Karpas-422 (cell line): ENCODE data around the gene KSR1. TPM values are rescaled to one million over a fixed set of nuclear protein-coding genes. Genes with fewer than 3 reads are reported as not detected.

Experiments
- DNase-seq: peaks from one replicate; pipeline ENCODE4 v3.0.0-alpha.2; 2015
- H2AFZ ChIP-seq: fragments of 200-600 bp; sonication (generic); 2 replicates; pipeline ENCODE4 v1.6.1; 2014; ENCODE audit warnings: antibody characterized with exemption, low read length, mixed read lengths
- H3K27ac ChIP-seq: fragments of 200-600 bp; sonication (generic); 2 replicates; pipeline ENCODE4 v1.5.1; 2014; ENCODE audit warnings: mild to moderate bottlenecking, low read length, moderate library complexity
- H3K27me3 ChIP-seq: fragments of 200-600 bp; sonication (generic); 2 replicates; pipeline ENCODE4 v1.6.1; 2014; ENCODE audit warnings: low read length, mixed read lengths
- H3K36me3 ChIP-seq: fragments of 200-600 bp; sonication (generic); 2 replicates; pipeline ENCODE4 v1.6.1; 2014; ENCODE audit warnings: low read length, mixed read lengths; ENCODE audit not compliant: insufficient read depth
- H3K4me1 ChIP-seq: fragments of 200-600 bp; sonication (generic); 2 replicates; pipeline ENCODE4 v1.6.1; 2014; ENCODE audit warnings: mild to moderate bottlenecking, low read length, mixed read lengths
- H3K4me2 ChIP-seq: fragments of 200-600 bp; sonication (generic); 2 replicates; pipeline ENCODE4 v1.6.1; 2014; ENCODE audit warnings: low read length, low read depth, mild to moderate bottlenecking; ENCODE audit not compliant: poor library complexity, severe bottlenecking
- H3K4me3 ChIP-seq: fragments of 200-600 bp; sonication (generic); 2 replicates; pipeline ENCODE4 v1.5.1; 2014; ENCODE audit warnings: mild to moderate bottlenecking, antibody characterized with exemption, low read length, mixed read lengths
- H3K79me2 ChIP-seq: fragments of 200-600 bp; sonication (generic); 2 replicates; pipeline ENCODE4 v1.6.1; 2014; ENCODE audit warnings: mild to moderate bottlenecking, low read length, mixed read lengths
- H3K9ac ChIP-seq: fragments of 200-600 bp; sonication (generic); 2 replicates; pipeline ENCODE4 v1.6.0; 2014; ENCODE audit warnings: low read length
- H3K9me2 ChIP-seq: fragments of 200-600 bp; sonication (generic), shearing (Covaris generic); replicated peaks from 2 replicates; pipeline ENCODE4 v1.6.0; 2014; ENCODE audit warnings: mild to moderate bottlenecking, low read length, moderate library complexity; ENCODE audit not compliant: insufficient read depth
- H3K9me3 ChIP-seq: fragments of 300-700, 200-600 bp; sonication (generic); 2 replicates; pipeline ENCODE4 v1.6.1; 2014; ENCODE audit warnings: low read length, mixed read lengths
- H4K20me1 ChIP-seq: fragments of 200-600 bp; sonication (generic); 2 replicates; pipeline ENCODE4 v1.6.1; 2014; ENCODE audit warnings: mild to moderate bottlenecking, antibody characterized with exemption, low read length, low read depth; ENCODE audit not compliant: insufficient read depth
- total RNA-seq: library from RNA; depleted of rRNA; stranded (reverse); fragments of >200 nt; shearing (Covaris generic); gene quantifications from 2 replicates; pipeline ENCODE4 v1.2.3, GENCODE V29; 2014; ENCODE audit warnings: low replicate concordance

The KSR1 gene
- total RNA-seq, 1 experiment from 2014 or later: 0.52 TPM

- H3K79me2 ChIP-seq: no peaks in the 10 kb centered on the region
- no peak overlapping the region for H3K4me2 ChIP-seq
- H3K4me3 ChIP-seq: no peak overlapping the region
- H3K36me3 ChIP-seq: no peaks in the 10 kb centered on the region
- peaks cover 7% of the 10 kb centered on the region; the same call in 1 of the 2 replicates for H3K4me1 ChIP-seq
- no peak for DNase-seq
- no peaks in the 10 kb centered on the region for H3K9me3 ChIP-seq
- H3K27ac ChIP-seq: no peak overlapping the region
- no peaks in the 10 kb centered on the region for H4K20me1 ChIP-seq
- H3K27me3 ChIP-seq: no peaks in the 10 kb centered on the region
- H3K9me2 ChIP-seq: no peaks in the 10 kb centered on the region
- H3K9ac ChIP-seq: no peak overlapping the region
- no peak overlapping the region for H2AFZ ChIP-seq
These were observed 18.9 kb downstream of the KSR1 start for GRCh38 chr17:27475070-27475673.

GRCh38 chr17:27475981-27476895 lies 20.0 kb downstream of the KSR1 start:
- Histone ChIP-seq H3K27ac (no peak overlapping the region), H3K4me2 (no peak overlapping the region), H3K4me3 (no peak overlapping the region), H3K9me3 (no peaks in the 10 kb centered on the region), H3K27me3 (no peaks in the 10 kb centered on the region), H4K20me1 (no peaks in the 10 kb centered on the region), H3K9ac (no peak overlapping the region), H3K79me2 (no peaks in the 10 kb centered on the region), H3K4me1 (peaks cover 7% of the 10 kb centered on the region; the same call in 1 of the 2 replicates), H2AFZ (no peak overlapping the region), H3K9me2 (no peaks in the 10 kb centered on the region), H3K36me3 (no peaks in the 10 kb centered on the region)
- no peak for DNase-seq

- DNase-seq: no peak
- H3K9me2 ChIP-seq: no peaks in the 10 kb centered on the region
- no peaks in the 10 kb centered on the region for H4K20me1 ChIP-seq
- no peaks in the 10 kb centered on the region for H3K9me3 ChIP-seq
- no peaks in the 10 kb centered on the region for H3K27me3 ChIP-seq
- peaks cover 7% of the 10 kb centered on the region; the same call in 1 of the 2 replicates for H3K4me1 ChIP-seq
- H3K36me3 ChIP-seq: no peaks in the 10 kb centered on the region
- no peaks in the 10 kb centered on the region for H3K79me2 ChIP-seq
- H3K27ac ChIP-seq: no peak overlapping the region
- no peak overlapping the region for H3K9ac ChIP-seq
- H2AFZ ChIP-seq: no peak overlapping the region
- no peak overlapping the region for H3K4me3 ChIP-seq
- no peak overlapping the region for H3K4me2 ChIP-seq
These were observed 21.0 kb downstream of the KSR1 start for GRCh38 chr17:27477050-27477888.

GRCh38 chr17:27477971-27478684 lies 21.9 kb downstream of the KSR1 start:
- Histone ChIP-seq H3K4me2 (no peak overlapping the region), H2AFZ (no peak overlapping the region), H3K79me2 (no peaks in the 10 kb centered on the region), H3K9me3 (no peaks in the 10 kb centered on the region), H3K9ac (no peak overlapping the region), H3K9me2 (no peaks in the 10 kb centered on the region), H3K4me1 (peaks cover 7% of the 10 kb centered on the region; the same call in 1 of the 2 replicates), H3K36me3 (no peaks in the 10 kb centered on the region), H3K27ac (no peak overlapping the region), H3K4me3 (no peak overlapping the region), H4K20me1 (no peaks in the 10 kb centered on the region), H3K27me3 (no peaks in the 10 kb centered on the region)
- DNase-seq: no peak

- DNase-seq: no peak
- H3K27me3 ChIP-seq: no peaks in the 10 kb centered on the region
- H3K9me3 ChIP-seq: no peaks in the 10 kb centered on the region
- H3K9me2 ChIP-seq: no peaks in the 10 kb centered on the region
- no peak overlapping the region for H2AFZ ChIP-seq
- no peak overlapping the region for H3K9ac ChIP-seq
- H3K79me2 ChIP-seq: no peaks in the 10 kb centered on the region
- no peak overlapping the region for H3K4me2 ChIP-seq
- H3K4me1 ChIP-seq: peaks cover under 1% of the 10 kb centered on the region; the same call in 1 of the 2 replicates
- H3K27ac ChIP-seq: no peak overlapping the region
- no peaks in the 10 kb centered on the region for H4K20me1 ChIP-seq
- H3K4me3 ChIP-seq: no peak overlapping the region
- H3K36me3 ChIP-seq: no peaks in the 10 kb centered on the region
These were observed 22.8 kb downstream of the KSR1 start for GRCh38 chr17:27478901-27479538.

GRCh38 chr17:27479838-27480237 lies 23.6 kb downstream of the KSR1 start:
- Histone ChIP-seq H3K4me2 (no peak overlapping the region), H3K36me3 (no peaks in the 10 kb centered on the region), H3K9me2 (no peaks in the 10 kb centered on the region), H3K27ac (no peak overlapping the region), H4K20me1 (no peaks in the 10 kb centered on the region), H3K9me3 (no peaks in the 10 kb centered on the region), H2AFZ (no peak overlapping the region), H3K79me2 (no peaks in the 10 kb centered on the region), H3K4me3 (no peak overlapping the region), H3K4me1 (no peaks in the 10 kb centered on the region), H3K9ac (no peak overlapping the region), H3K27me3 (no peaks in the 10 kb centered on the region)
- DNase-seq: no peak

- Histone ChIP-seq H3K4me3 (no peak overlapping the region), H3K79me2 (no peaks in the 10 kb centered on the region), H3K4me1 (no peaks in the 10 kb centered on the region), H2AFZ (no peak overlapping the region), H3K9ac (no peak overlapping the region), H3K4me2 (no peak overlapping the region), H4K20me1 (no peaks in the 10 kb centered on the region), H3K9me3 (no peaks in the 10 kb centered on the region), H3K36me3 (no peaks in the 10 kb centered on the region), H3K9me2 (no peaks in the 10 kb centered on the region), H3K27ac (no peak overlapping the region), H3K27me3 (no peaks in the 10 kb centered on the region)
- DNase-seq: no peak
These were observed 24.5 kb downstream of the KSR1 start for GRCh38 chr17:27480699-27481098.
